Activated naive CD4-positive, alpha-beta T cell treated with anti-CD3 and anti-CD28 coated beads for 36 hours (primary cell): ENCODE measurements around the gene SLC23A1. TPM values are rescaled to one million over a fixed set of nuclear protein-coding genes. Genes with fewer than 3 reads are reported as not detected.
A peak's percentile ranks its signal among the peaks of the same experiment; 100 is the strongest.
"Not testable (repeated sequence)": the region's sequence is repeated elsewhere in the genome, so short reads cannot be mapped to it uniquely, and the experiment has no call there.

ENCODE experiments used
- CTCF ChIA-PET: fragments of 350-600 bp; sonication (Branson Sonifier 250); formaldehyde crosslinking; loops from one replicate; lab custom pipeline; 2021; ENCODE audit warnings: antibody characterized with exemption; lab: Charles Lee
- DNase-seq: peaks from one replicate; pipeline ENCODE4 v3.0.0-alpha.2; 2020
- H3K27ac Mint-ChIP-seq: one replicate; pipeline ENCODE4 v1.8.0; 2021; ENCODE audit warnings: mild to moderate bottlenecking, mixed read lengths
- H3K27me3 Mint-ChIP-seq: one replicate; pipeline ENCODE4 v1.8.0; 2021; ENCODE audit warnings: low read depth, mixed read lengths
- H3K36me3 Mint-ChIP-seq: one replicate; pipeline ENCODE4 v1.8.0; 2021; ENCODE audit warnings: low read depth, mixed read lengths
- H3K4me1 Mint-ChIP-seq: one replicate; pipeline ENCODE4 v1.8.0; 2021; ENCODE audit warnings: low read depth, mixed read lengths
- H3K4me3 Mint-ChIP-seq: one replicate; pipeline ENCODE4 v1.8.0; 2021; ENCODE audit warnings: mild to moderate bottlenecking, moderate library complexity, mixed read lengths
- H3K9me3 Mint-ChIP-seq: one replicate; pipeline ENCODE4 v1.8.0; 2021; ENCODE audit warnings: mixed read lengths
- intact Hi-C: fragments of 100-400 bp; cut with micrococcal nuclease; formaldehyde crosslinking; loops from one replicate; pipeline ENCODE4 v1.15.1; 2023
- total RNA-seq, 2 experiments: library from RNA; stranded (reverse); gene quantifications; one replicate each; pipeline ENCODE4 v1.2.3, GENCODE V29; 2021

SLC23A1 gene
- total RNA-seq, 2 experiments from 2014 or later: 0.62 TPM; not detected in 1

DNA sequence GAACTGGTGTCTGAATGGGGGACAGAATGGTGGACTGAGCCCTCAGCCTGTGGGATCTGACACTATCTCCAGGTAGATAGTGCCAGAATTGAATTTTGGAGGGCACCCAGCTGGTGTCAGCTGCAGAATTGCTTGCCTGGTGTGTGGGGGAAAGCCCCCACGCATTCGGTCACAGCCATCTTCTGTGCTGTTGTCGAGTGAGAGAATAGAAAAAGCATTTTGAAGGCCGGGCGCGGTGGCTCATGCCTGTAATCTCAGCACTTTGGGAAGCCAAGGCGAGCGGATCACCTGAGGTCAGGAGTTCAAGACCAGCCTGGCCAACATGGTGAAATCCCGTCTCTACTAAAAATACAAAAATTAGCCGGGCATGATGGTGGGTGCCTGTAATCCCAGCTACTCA, 3.9 kb upstream of the SLC23A1 start:
- CTCF ChIA-PET: interaction anchor here (2.2 kb wide), 1 partner anchor 15 kb away, joined by 6 read pairs; no protein-coding TSS in a partner anchor

DNA sequence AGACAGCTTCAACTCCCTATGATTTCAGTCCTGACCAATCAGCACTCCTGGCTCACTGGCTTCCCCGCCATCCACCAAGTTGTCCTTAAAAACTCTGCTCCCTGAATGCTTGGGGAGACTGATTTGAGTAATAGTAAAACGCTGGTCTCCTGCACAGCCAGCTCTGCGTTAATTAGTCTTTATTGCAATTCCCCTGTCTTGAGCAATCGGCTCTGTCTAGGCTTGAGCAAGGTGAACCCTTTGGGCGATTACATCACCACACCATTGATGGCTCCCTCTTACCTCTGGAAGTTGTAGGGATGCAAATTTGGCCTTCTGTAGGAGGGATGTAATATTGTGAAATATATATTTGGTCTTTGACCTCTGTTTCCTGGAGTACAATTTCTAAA, 2.9 kb upstream of the SLC23A1 start:
- CTCF ChIA-PET: interaction anchor here (0.6 to 2.2 kb wide), 2 partner anchors 16 to 125 kb away, joined by 3 to 6 read pairs; no protein-coding TSS in a partner anchor
- Mint-ChIP-seq H3K27me3 (no peaks in the 10 kb centered on the region), H3K9me3 (no peaks in the 10 kb centered on the region)

More for the DNA sequence above, 3.9 kb upstream of the SLC23A1 start:
- H3K36me3 Mint-ChIP-seq, H3K27me3 Mint-ChIP-seq, H3K4me3 Mint-ChIP-seq, intact Hi-C loops, H3K27ac Mint-ChIP-seq, DNase-seq, H3K9me3 Mint-ChIP-seq: not testable (repeated sequence)
- peaks cover 42% of the 10 kb centered on the region for H3K4me1 Mint-ChIP-seq

DNA sequence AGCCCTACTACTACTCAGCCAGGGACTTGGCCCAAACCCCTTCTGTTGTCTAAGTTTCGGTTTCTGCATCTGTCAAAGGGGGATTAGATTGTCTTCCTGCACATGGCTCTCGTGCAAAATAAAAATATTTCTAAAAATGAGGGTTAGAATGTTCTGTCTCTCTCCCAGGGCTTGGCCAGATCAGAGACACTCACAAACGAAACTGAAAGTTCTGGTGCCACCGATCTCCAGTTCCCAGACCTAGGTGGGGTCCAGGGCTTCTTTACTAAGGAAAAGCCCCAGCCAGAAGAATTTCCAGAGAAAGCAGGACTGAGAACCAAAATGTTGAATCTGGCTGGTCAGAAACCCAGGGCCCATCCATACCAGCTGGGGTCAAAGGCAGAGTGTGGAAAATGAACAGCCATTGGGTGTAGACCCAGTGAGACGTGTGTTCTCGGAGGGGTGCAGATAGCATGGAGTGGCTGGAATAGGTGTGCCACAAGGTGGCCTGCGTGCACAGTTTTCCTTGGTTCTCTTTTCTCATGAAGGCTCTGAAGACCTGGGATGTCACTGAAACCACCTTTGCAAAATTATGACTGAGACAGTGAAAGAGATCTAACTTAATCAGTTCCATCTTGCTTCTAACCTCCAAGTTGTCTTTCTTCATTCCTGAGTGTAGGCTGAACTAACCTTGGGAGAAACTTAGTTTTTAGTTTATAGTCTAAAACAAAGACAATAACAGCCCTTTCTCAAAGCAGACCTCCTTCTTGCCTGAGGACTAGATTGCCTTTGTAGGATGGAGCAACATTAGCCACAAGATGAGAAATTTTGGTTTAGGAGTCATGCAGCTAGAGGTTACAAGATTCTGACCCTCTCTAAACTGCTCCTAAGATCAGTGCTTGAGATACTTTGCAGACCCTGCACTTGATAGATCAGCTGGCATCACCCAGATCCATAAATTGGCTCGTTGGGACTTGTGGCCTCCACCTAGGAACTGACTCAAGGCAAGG, 2.3 kb upstream of the SLC23A1 start:
- peak; percentile 55 for DNase-seq
- intact Hi-C loops: no loop called here
- no peaks in the 10 kb centered on the region for H3K36me3 Mint-ChIP-seq
- no peaks in the 10 kb centered on the region for H3K9me3 Mint-ChIP-seq
- H3K27me3 Mint-ChIP-seq: no peaks in the 10 kb centered on the region
- peak overlapping the region; percentile 56 for H3K27ac Mint-ChIP-seq
- peak overlapping the region; percentile 29 for H3K4me3 Mint-ChIP-seq
- peaks cover 30% of the 10 kb centered on the region for H3K4me1 Mint-ChIP-seq
- CTCF ChIA-PET: interaction anchor here (0.6 to 2.2 kb wide), 2 partner anchors 17 to 126 kb away, joined by 3 to 6 read pairs; no protein-coding TSS in a partner anchor

More for the DNA sequence above, 2.9 kb upstream of the SLC23A1 start:
- Mint-ChIP-seq H3K4me3 (no peak overlapping the region), H3K36me3 (no peaks in the 10 kb centered on the region), H3K27ac (no peak overlapping the region), H3K4me1 (peaks cover 35% of the 10 kb centered on the region)
- intact Hi-C loops: no loop called here
- DNase-seq: no peak

DNA sequence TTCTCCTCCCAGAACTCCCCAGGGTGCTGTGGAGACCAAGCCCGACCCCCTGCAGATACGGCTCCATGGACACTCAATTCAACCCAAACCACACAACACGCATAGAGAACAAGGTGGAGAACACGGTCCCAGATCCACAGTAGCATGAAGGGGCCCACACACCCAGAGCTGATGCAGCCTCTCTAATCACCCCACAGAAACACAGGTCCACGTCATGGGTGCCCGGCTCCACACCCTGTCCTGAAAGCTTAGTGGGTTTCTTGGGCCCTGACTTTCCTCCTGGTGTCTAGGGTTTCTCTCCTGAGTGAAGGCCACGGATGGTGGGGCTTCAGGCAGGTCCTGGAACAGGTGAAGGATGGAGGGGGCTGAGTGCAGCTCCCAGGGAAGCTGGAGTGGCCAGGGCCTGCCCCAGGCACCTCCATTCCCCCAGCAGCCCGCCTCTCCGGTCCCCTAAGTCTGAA, 1.5 kb upstream of the SLC23A1 start:
- CTCF ChIA-PET: no interaction called here
- H3K27ac Mint-ChIP-seq: no peak overlapping the region
- H3K27me3 Mint-ChIP-seq: no peaks in the 10 kb centered on the region
- no peaks in the 10 kb centered on the region for H3K9me3 Mint-ChIP-seq
- H3K4me3 Mint-ChIP-seq: no peak overlapping the region
- intact Hi-C loops: no loop called here
- no peaks in the 10 kb centered on the region for H3K36me3 Mint-ChIP-seq
- no peak for DNase-seq
- H3K4me1 Mint-ChIP-seq: peaks cover 23% of the 10 kb centered on the region

DNA sequence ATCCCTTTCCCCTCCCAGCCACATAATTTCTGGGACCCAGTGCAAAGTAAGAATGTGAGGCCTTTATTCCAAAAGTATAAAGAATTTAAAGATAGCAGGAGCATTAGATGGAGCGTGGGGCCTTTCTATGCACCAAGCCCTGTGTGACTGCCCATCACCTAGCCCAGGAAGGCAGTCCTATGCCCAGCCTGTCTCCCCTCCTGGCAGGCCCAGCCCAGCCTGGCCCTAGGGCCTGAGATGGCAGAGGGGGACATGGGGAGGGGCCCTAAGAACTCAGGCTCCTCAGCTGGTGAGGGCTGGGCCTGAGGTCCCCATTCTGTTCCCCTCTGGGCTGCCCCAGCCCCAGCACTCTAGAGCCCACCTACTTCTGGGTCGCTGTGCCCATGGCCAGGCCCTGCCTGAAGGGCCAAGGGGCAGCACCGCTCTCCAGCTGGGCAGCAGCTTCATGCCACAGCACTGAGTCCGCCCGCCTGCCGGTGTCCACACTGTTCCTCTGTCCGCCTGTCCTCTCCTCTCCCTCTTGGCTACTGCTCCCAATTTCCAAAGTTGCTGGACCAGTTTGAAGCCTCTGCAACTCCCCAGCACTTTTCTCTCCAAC, 995 bp upstream of the SLC23A1 start:
- H3K4me3 Mint-ChIP-seq: no peak overlapping the region
- intact Hi-C loops: no loop called here
- no peaks in the 10 kb centered on the region for H3K36me3 Mint-ChIP-seq
- CTCF ChIA-PET: no interaction called here
- H3K4me1 Mint-ChIP-seq: peaks cover 20% of the 10 kb centered on the region
- DNase-seq: no peak
- H3K27ac Mint-ChIP-seq: no peak overlapping the region
- H3K9me3 Mint-ChIP-seq: no peaks in the 10 kb centered on the region
- no peaks in the 10 kb centered on the region for H3K27me3 Mint-ChIP-seq

DNA sequence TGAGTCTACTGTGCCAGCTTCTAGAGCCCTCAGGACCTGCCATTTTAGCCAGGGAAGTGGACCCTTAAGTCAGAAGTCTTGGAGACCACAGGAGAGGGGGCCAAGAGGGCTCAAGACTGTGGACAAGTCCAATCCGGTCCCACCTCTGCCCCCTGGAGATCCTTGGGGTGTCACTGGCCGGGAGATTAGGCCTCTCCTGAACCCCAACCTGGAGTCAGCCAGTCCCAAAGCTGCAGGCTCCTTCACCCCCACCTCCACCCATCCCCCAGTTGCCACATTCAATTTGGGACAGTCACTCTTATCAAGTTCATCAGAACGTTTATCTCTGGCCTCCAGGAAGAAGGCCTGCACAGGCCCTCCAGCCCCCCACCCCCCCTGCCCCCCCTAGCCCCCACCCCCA, 290 bp downstream of the SLC23A1 start:
- Mint-ChIP-seq H3K27ac (no peak overlapping the region), H3K4me1 (peaks cover 18% of the 10 kb centered on the region), H3K36me3 (no peaks in the 10 kb centered on the region), H3K27me3 (no peaks in the 10 kb centered on the region), H3K9me3 (no peaks in the 10 kb centered on the region), H3K4me3 (no peak overlapping the region)
- DNase-seq: no peak
- intact Hi-C loops: no loop called here
- CTCF ChIA-PET: no interaction called here

DNA sequence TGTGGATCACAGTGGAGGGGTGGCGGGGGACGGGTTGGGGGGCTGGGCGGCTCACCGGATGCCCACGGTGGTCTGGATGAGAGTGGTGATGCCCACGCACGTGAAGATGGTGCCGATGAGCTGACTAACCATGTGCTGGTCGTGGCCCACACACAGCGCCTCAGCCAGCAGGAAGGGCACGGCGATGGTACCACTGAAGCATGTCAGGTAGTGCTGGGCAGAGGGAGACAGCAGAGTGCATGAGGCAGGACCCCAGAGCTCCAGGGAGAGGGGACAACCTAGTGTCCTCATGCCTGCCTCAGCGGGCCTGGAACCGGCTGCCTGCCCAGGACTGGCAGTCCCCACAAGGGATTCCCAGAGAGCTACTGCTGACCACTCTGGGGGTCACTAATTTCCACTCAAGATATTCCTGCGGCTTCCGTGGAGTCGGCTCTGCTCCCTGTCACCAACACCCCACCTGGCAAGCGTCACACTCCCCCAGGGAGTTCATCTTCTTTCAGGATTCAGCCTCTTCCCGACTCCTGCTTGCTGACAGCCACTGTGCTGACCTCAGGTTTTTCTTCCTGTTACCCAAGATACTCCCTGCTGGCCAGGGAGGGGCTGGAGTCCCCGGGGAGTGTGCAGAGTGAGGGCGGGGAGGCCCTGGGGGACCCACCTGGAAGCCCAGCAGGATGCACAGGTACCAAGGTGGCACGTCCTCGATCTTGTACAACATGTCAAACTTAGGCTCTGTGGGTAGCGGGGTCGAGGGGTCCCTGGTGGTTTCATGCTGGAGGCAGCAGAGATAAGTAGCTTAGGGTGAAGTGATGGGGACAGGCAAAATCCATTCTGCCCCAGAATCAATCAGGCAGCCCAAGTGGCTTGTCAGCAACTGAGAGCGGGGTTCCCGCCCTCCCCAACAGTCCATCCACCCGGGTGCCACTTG, 998 bp downstream of the SLC23A1 start:
- Mint-ChIP-seq H3K4me1 (peaks cover 18% of the 10 kb centered on the region), H3K27me3 (no peaks in the 10 kb centered on the region), H3K9me3 (no peaks in the 10 kb centered on the region), H3K36me3 (peaks cover 1% of the 10 kb centered on the region), H3K4me3 (no peak overlapping the region), H3K27ac (no peak overlapping the region)
- DNase-seq: no peak
- intact Hi-C loops: no loop called here
- CTCF ChIA-PET: no interaction called here

DNA sequence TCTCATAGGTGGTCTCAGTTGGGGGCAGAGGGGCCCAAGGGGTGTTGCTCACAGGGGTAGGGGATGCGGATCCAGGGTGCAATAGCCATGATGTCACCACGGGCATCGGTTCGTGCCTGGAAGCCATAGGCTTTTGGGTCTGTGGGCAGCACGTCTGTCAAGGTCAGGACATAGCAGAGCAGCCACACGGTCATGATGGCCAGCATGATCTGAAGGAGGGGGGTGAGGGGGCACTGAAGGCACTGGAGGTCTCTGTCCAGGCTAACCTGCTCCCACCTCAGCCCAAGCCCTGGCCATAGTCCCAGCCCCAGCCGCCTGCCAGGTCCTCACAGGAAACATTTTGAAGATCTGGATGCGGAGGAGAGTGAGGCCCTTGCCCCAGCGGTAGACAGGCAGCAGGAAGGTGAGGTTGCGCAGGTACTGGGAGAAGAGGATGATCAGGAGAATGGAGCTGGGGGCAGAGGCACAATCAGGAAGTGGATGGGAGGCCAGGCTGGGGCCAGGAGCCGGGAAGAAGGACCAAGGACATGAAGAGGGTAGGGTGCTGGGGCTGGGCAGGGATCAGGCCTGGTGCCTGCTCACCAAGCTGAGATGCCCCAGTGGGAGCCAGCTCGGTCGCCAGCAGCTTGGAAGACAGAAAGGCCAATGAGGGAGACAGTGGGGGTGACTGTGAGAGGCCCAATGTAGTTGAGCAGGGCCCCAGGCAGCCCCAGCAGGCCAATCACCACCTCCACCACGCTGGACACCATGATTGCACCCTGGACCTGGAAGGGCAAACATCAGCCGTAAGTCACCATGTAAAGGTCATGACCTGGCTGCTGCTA, 3.3 kb downstream of the SLC23A1 start:
- CTCF ChIA-PET: no interaction called here
- no peaks in the 10 kb centered on the region for H3K9me3 Mint-ChIP-seq
- H3K36me3 Mint-ChIP-seq: peaks cover 1% of the 10 kb centered on the region
- DNase-seq: no peak
- peaks cover 8% of the 10 kb centered on the region for H3K4me1 Mint-ChIP-seq
- intact Hi-C loops: no loop called here
- H3K4me3 Mint-ChIP-seq: no peak overlapping the region
- no peaks in the 10 kb centered on the region for H3K27me3 Mint-ChIP-seq
- H3K27ac Mint-ChIP-seq: no peak overlapping the region

DNA sequence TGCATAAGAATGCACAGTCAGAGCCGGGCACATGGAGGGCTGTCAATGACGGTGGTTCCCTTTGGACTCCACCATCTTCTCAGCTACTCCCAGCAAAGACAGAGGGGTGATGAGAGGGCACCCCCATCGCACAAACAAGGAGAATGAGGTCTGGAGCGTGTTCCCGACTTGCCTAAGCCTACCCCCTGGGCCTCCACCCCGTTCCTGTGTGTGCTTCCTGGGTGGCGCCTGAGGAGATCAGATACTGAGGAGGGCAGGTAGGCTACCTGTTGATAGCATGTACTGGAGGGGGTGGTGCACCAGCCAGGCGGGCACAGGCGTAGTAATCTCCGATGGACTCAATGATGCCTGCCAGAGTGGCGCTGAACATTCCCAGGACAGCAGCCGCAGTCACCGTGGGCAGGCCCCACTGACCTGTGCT, 4.1 kb downstream of the SLC23A1 start:
- H3K4me1 Mint-ChIP-seq: peaks cover 2% of the 10 kb centered on the region
- no peak overlapping the region for H3K27ac Mint-ChIP-seq
- no peak overlapping the region for H3K4me3 Mint-ChIP-seq
- no peaks in the 10 kb centered on the region for H3K27me3 Mint-ChIP-seq
- intact Hi-C loops: no loop called here
- no peaks in the 10 kb centered on the region for H3K9me3 Mint-ChIP-seq
- CTCF ChIA-PET: no interaction called here
- peaks cover 1% of the 10 kb centered on the region for H3K36me3 Mint-ChIP-seq
- DNase-seq: no peak

DNA sequence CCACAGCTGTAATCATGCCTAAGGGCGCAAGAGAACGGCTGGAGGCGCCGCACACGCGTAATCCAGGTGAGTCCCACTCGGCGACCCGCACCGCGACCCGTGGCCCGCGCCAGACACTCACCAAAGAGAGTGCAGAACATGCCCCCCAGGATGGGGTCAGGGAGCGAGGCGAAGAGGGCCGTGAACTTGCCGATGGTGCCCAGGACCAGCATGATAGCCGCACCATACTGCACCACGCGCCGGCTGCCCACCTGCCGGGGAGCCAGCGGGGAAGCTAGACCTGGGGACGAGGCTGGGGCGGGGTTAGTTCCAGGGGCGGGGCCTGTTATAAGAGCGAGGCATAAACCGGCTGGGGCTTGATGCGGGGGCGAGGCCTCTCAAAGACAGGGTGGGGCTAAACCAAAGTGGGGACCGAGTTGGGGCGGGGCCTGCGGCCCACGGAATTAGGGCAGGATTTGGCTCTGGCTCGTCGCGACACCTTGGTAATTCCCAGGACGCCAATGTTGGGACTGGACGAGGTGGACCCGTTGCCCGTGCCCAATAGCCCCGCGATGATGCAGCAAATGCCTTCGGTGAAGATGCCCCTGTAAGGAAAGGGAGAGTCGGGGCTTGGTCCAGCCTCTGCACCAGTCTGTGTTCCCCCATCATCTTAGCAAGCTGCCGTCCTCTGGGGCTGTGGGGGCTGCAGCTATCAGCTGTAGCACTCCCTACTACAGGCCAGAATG, 4.8 kb downstream of the SLC23A1 start:
- intact Hi-C loops: no loop called here
- Mint-ChIP-seq H3K36me3 (peaks cover 1% of the 10 kb centered on the region), H3K4me3 (no peak overlapping the region), H3K4me1 (peaks cover 2% of the 10 kb centered on the region), H3K9me3 (no peaks in the 10 kb centered on the region), H3K27ac (no peak overlapping the region), H3K27me3 (no peaks in the 10 kb centered on the region)
- DNase-seq: no peak
- CTCF ChIA-PET: no interaction called here

DNA sequence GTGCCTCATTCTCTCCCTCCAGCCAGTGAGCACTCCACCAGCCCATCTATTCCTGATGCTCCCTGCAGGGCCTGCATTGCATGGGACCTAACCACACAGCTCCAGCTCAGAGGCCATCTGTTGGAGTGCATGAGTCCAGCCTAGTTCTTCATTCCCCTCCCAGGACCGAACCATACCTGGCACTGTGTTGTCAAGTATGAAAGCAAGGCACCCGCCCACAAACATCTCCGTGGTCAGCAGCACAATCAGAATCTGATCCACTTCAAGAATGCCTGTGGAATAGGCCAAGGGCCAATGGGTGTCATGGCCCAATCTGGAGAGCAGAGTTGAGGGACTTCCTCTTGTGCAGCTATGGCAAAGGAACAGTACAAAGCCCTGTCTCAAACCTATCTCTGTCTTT, 5.9 kb downstream of the SLC23A1 start:
- no peak for DNase-seq
- CTCF ChIA-PET: interaction anchor here (1.0 kb wide), 1 partner anchor 25 kb away, joined by 3 read pairs; no protein-coding TSS in a partner anchor
- H3K4me3 Mint-ChIP-seq: no peak overlapping the region
- H3K27me3 Mint-ChIP-seq: no peaks in the 10 kb centered on the region
- intact Hi-C loops: no loop called here
- H3K9me3 Mint-ChIP-seq: no peaks in the 10 kb centered on the region
- H3K27ac Mint-ChIP-seq: no peak overlapping the region
- peaks cover 2% of the 10 kb centered on the region for H3K4me1 Mint-ChIP-seq
- H3K36me3 Mint-ChIP-seq: peaks cover 1% of the 10 kb centered on the region
